GM21717 (cell line): ENCODE data around the gene KLF13.

Experiments
- ATAC-seq: cut with Tn5 transposase; IDR thresholded peaks from one replicate; pipeline ENCODE4 v1.9.1; 2021; ENCODE audit warnings: mild to moderate bottlenecking, moderate library complexity; ENCODE audit not compliant: unreplicated experiment

KLF13 gene

GRCh38 chr15:31397851-31398661, 71.4 kb downstream of the KLF13 start:
- ATAC-seq: no peak

GRCh38 chr15:31398677-31399301, 72.2 kb downstream of the KLF13 start:
- ATAC-seq: no peak

- no peak for ATAC-seq
Measured at GRCh38 chr15:31399544-31400171, 73.0 kb downstream of the KLF13 start.

- no peak for ATAC-seq
Measured at GRCh38 chr15:31400222-31400927, 73.7 kb downstream of the KLF13 start.

- no peak for ATAC-seq
Measured at GRCh38 chr15:31401282-31401681, 74.6 kb downstream of the KLF13 start.

- no peak for ATAC-seq
Measured at GRCh38 chr15:31402003-31402402, 75.4 kb downstream of the KLF13 start.

GRCh38 chr15:31402511-31403056, 75.9 kb downstream of the KLF13 start:
- ATAC-seq: no peak

- no peak for ATAC-seq
Measured at GRCh38 chr15:31403096-31403495, 76.5 kb downstream of the KLF13 start.

GRCh38 chr15:31403606-31404005, 77.0 kb downstream of the KLF13 start:
- no peak for ATAC-seq

GRCh38 chr15:31404345-31404744, 77.7 kb downstream of the KLF13 start:
- ATAC-seq: no peak

GRCh38 chr15:31405200-31405920, 78.7 kb downstream of the KLF13 start:
- no peak for ATAC-seq

- no peak for ATAC-seq
Measured at GRCh38 chr15:31407376-31407775, 80.7 kb downstream of the KLF13 start.

- ATAC-seq: no peak
Measured at GRCh38 chr15:31407851-31408250, 81.2 kb downstream of the KLF13 start.

GRCh38 chr15:31408724-31409123, 82.1 kb downstream of the KLF13 start:
- ATAC-seq: no peak

GRCh38 chr15:31409171-31409570, 82.5 kb downstream of the KLF13 start:
- ATAC-seq: no peak

- ATAC-seq: no peak
Measured at GRCh38 chr15:31412824-31413223, 86.2 kb downstream of the KLF13 start.

- no peak for ATAC-seq
Measured at GRCh38 chr15:31415201-31415600, 88.6 kb downstream of the KLF13 start.

- no peak for ATAC-seq
Measured at GRCh38 chr15:31419820-31420219, 93.2 kb downstream of the KLF13 start.

- ATAC-seq: no peak
Measured at GRCh38 chr15:31427411-31427810, 100.8 kb downstream of the KLF13 start.
